ENCODE data around the gene CSTB. TPM values are rescaled to one million over a fixed set of nuclear protein-coding genes. Genes with fewer than 3 reads are reported as not detected.
A peak's percentile ranks its signal among the peaks of the same experiment; 100 is the strongest.

CSTB gene
- polyA plus RNA-seq, 1 experiment = 58.2 TPM

- H3K4me3 ChIP-seq (ENCODE audit: low read depth, low read length) = no peak overlapping the region
- H3K36me3 ChIP-seq (ENCODE audit: control insufficient read depth, insufficient read depth, low read length) = peaks cover 10% of the 10 kb centered on the region
- H3K27me3 ChIP-seq (ENCODE audit: control insufficient read depth, insufficient read depth, low read length) = no peaks in the 10 kb centered on the region
- CTCF ChIA-PET = no interaction called here
- POLR2A ChIA-PET = no interaction called here
- no peak for TF ChIP-seq CTCF (IDR thresholded peaks at IDR 0.05; ENCODE audit: insufficient read depth, low read depth, low read length)
- no peak for DNase-seq (ENCODE audit: low read depth)
These were observed 41.8 kb downstream of the CSTB start for GRCh38 chr21:43734131-43734927.

- peak; percentile 19 for DNase-seq (ENCODE audit: low read depth)
- H3K4me3 ChIP-seq (ENCODE audit: low read depth, low read length) = no peak overlapping the region
- peaks cover 10% of the 10 kb centered on the region for H3K36me3 ChIP-seq (ENCODE audit: control insufficient read depth, insufficient read depth, low read length)
- no peaks in the 10 kb centered on the region for H3K27me3 ChIP-seq (ENCODE audit: control insufficient read depth, insufficient read depth, low read length)
- no peak for TF ChIP-seq CTCF (IDR thresholded peaks at IDR 0.05; ENCODE audit: insufficient read depth, low read depth, low read length)
- CTCF ChIA-PET = no interaction called here
- POLR2A ChIA-PET = no interaction called here
These were observed 42.5 kb downstream of the CSTB start for GRCh38 chr21:43733529-43734071.

GRCh38 chr21:43733060-43733459, 43.0 kb downstream of the CSTB start:
- ChIA-PET CTCF (no interaction called here), POLR2A (no interaction called here)
- no peak for TF ChIP-seq CTCF (IDR thresholded peaks at IDR 0.05; ENCODE audit: insufficient read depth, low read depth, low read length)
- H3K36me3 ChIP-seq (ENCODE audit: control insufficient read depth, insufficient read depth, low read length) = peaks cover 9% of the 10 kb centered on the region
- H3K27me3 ChIP-seq (ENCODE audit: control insufficient read depth, insufficient read depth, low read length) = no peaks in the 10 kb centered on the region
- DNase-seq (ENCODE audit: low read depth) = no peak
- H3K4me3 ChIP-seq (ENCODE audit: low read depth, low read length) = no peak overlapping the region

GRCh38 chr21:43731891-43732711, 44.0 kb downstream of the CSTB start:
- ChIA-PET CTCF (no interaction called here), POLR2A (no interaction called here)
- no peak for TF ChIP-seq CTCF (IDR thresholded peaks at IDR 0.05; ENCODE audit: insufficient read depth, low read depth, low read length)
- H3K36me3 ChIP-seq (ENCODE audit: control insufficient read depth, insufficient read depth, low read length) = peaks cover 6% of the 10 kb centered on the region
- DNase-seq (ENCODE audit: low read depth) = no peak
- H3K4me3 ChIP-seq (ENCODE audit: low read depth, low read length) = no peak overlapping the region
- no peaks in the 10 kb centered on the region for H3K27me3 ChIP-seq (ENCODE audit: control insufficient read depth, insufficient read depth, low read length)

GRCh38 chr21:43731476-43731875, 44.6 kb downstream of the CSTB start:
- DNase-seq (ENCODE audit: low read depth) = no peak
- no peak for TF ChIP-seq CTCF (IDR thresholded peaks at IDR 0.05; ENCODE audit: insufficient read depth, low read depth, low read length)

More at GRCh38 chr21:43731476-43731875, 44.6 kb downstream of the CSTB start:
- Histone ChIP-seq H3K4me3 (ENCODE audit: low read depth, low read length) (no peak overlapping the region), H3K27me3 (ENCODE audit: control insufficient read depth, insufficient read depth, low read length) (no peaks in the 10 kb centered on the region), H3K36me3 (ENCODE audit: control insufficient read depth, insufficient read depth, low read length) (peaks cover 4% of the 10 kb centered on the region)
- POLR2A ChIA-PET = no interaction called here
- CTCF ChIA-PET = no interaction called here
